ENCODE results near the gene ACTR2.
A peak's percentile ranks its signal among the peaks of the same experiment; 100 is the strongest.
"Not testable (repeated sequence)": the region's sequence is repeated elsewhere in the genome, so short reads cannot be mapped to it uniquely, and the experiment has no call there.

ACTR2 gene

GRCh38 chr2:65228263-65228750 lies 676 bp downstream of the ACTR2 start:
- DNase-seq (ENCODE audit: low spot score), result peak; percentile 65

DNA sequence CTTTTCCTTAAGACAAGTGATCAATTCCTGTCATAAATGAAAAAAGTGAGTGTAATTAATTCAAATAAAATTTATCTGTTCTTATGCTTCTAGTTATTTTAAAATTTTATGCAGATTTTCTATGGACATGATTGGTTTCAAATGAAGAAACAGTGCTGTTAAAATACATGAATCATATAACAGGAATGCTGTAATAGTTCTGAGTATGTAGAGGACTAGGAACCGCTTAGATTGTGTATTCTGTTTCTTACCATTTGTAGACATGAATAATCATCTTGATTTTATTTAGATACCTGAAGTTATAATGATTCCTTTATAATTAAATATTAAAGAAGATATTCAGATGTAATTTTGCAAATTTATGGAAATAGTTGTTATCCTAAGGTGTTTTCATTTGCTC lies 3.5 kb downstream of the ACTR2 start:
- no peak for DNase-seq (ENCODE audit: low spot score)

DNA sequence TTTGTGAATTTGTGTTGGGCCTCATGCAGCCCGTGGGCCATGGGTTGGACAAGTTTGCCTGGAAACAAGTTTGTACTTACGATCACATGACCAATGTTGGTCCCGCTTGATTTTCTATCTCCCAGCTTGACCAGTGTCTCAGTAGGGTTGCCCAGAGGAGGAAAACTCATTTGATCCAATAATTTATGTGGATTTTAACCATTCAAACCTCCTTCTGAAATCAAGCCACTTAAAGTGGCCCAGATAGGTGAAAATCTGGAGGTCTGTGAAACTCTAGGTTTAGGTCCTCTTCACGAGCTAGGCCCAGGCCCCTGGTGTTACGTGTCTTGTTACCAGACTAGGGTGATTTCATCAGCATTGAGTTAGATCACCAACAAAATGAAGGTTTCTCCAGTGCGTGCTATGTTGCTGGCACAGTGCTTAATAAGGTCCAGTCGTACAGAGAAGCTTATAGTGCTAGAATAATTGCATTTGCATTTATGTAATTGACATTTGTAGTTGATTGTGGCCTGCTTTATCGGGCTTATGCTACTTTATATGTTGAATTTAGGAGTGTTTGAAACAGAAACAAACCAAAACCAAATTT lies 4.4 kb downstream of the ACTR2 start:
- no peak for DNase-seq (ENCODE audit: low spot score)

GRCh38 chr2:65232636-65233035 lies 5.0 kb downstream of the ACTR2 start:
- DNase-seq (ENCODE audit: low spot score), result no peak

DNA sequence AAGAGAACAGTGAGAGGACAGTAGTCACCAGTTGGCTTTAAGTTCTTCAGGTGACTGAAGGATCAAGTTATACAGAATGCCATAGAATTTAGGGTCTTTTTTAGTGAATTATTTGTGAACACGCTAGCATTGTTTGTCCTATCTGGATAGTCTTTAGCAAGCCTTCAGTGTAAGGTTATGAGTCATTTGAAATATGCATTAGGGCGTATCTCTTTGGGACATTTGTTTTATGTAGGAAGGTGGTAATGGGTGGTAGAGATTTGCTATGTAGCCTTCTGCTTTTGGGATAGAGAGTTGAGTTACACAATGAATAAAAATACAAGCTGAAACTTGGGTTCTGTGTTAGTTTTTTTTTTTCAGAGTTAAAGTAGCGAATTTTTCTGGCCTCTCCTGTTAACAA lies 13.0 kb downstream of the ACTR2 start:
- DNase-seq (ENCODE audit: low spot score), result no peak

GRCh38 chr2:65244452-65244851 lies 16.8 kb downstream of the ACTR2 start:
- DNase-seq (ENCODE audit: low spot score), result not testable (repeated sequence)

- no peak for DNase-seq (ENCODE audit: low spot score)
Observed at GRCh38 chr2:65252640-65253039, 25.0 kb downstream of the ACTR2 start.

DNA sequence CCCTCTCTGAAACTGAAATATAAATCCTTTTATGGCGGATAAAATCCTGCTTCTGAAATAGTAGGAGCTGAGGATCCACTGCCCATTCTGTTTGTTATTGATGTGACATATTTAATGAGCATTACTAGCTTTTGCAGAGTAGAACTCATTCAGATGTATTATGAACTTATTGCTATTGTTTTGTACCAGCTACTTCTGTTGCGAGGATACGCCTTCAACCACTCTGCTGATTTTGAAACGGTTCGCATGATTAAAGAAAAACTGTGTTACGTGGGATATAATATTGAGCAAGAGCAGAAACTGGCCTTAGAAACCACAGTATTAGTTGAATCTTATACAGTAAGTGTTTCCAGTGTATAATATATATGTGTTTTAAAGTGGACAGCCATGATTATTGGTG lies 27.7 kb downstream of the ACTR2 start:
- DNase-seq (ENCODE audit: low spot score), result no peak

DNA sequence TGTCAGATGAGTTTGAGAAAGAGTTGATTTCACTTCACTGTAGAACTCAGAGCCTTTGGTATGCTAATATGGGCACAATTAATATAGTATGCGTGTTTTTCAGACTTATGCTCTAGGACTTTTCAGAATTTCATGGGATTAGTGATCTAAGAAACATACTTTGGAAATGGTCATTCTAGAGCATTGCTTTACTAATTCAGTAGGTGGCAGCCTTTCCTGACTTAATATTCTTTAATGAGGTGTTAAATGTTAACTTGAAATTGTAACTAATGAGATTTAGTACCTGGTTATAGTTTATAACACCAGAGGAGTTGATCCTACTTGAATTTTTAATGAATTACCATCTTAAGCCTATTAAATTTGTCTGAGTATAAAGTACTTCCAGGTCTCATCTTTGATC lies 28.4 kb downstream of the ACTR2 start:
- no peak for DNase-seq (ENCODE audit: low spot score)

DNA sequence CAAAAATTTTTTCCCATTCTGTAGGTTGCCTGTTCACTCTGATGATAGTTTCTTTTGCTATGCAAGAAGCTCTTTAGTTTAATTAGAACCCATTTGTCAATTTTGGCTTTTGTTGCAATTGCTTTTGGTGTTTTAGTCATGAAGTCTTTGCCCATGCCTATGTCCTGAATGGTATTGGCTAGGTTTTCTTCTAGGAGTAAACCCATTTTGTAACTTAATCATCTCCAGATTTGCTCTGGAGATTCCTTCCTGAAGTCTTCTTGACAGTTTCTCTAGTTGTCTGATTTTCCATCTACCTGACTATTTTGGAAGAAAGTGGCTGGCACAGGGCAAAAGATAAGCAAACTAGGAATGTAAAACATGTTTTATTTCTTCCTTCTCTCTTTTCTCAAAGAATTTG lies 30.2 kb downstream of the ACTR2 start:
- not testable (repeated sequence) for DNase-seq (ENCODE audit: low spot score)

GRCh38 chr2:65261676-65262075 lies 34.0 kb downstream of the ACTR2 start:
- no peak for DNase-seq (ENCODE audit: low spot score)

- DNase-seq (ENCODE audit: low spot score), result no peak
Observed at GRCh38 chr2:65263262-65263661, 35.6 kb downstream of the ACTR2 start.

GRCh38 chr2:65263986-65264385 lies 36.4 kb downstream of the ACTR2 start:
- DNase-seq (ENCODE audit: low spot score), result no peak

GRCh38 chr2:65264821-65265670 lies 37.4 kb downstream of the ACTR2 start:
- peak; percentile 76 for DNase-seq (ENCODE audit: low spot score)

DNA sequence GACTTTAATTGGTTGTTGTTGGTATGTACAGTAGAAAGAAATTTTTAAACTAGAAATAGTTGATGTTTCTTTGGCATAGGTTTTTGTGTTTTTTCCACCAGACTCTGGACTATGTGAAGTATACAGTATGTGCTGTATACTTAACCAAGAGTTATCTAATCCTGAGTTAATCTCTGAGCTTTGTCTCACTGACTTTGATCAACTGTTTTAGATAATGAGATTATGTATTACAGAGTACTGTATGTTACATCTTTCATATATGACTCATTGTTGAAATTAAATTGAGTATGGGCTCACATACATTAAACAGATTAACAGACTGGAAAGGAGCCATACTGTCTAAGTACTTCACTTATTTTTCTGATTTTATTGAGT lies 38.0 kb downstream of the ACTR2 start:
- DNase-seq (ENCODE audit: low spot score), result no peak

DNA sequence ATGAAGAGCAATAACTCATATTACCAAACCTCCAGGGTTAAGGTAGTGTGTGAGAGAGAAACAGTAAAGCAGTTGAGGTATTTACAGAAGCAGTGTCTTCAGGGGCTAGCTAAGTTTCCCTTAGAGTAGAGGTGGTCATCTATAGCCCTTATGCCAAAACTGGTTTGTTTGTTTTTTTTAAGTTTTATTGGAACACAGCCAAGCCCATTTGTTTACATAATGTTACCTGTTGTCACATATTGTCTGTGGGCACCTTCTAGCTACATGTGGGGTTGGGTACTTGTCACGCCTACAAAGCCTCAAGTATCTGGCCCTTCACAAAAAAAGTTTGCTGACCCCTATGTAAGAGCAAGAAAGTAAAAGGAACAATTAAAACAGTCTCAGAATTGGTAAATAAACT lies 39.4 kb downstream of the ACTR2 start:
- DNase-seq (ENCODE audit: low spot score), result no peak

DNA sequence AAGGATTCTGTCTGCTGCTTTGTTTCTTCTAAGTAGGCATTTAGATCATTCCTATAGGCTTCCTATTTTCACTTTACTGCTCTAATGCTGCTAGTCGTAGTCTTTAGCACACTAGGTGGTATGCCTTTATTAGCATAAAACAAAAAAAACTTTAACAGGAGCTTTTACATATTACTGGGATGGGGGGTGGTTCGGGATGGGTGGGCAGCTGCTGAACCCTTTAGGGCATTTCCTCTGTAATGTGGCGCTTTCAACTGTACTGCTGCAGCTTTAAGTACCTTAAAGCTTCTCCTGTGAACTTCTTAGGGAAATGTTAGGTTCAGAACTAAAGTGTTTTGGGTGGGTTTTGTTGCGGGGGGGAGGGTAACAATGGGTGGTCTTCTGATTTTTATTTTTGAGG lies 41.3 kb downstream of the ACTR2 start:
- DNase-seq (ENCODE audit: low spot score), result no peak

DNA sequence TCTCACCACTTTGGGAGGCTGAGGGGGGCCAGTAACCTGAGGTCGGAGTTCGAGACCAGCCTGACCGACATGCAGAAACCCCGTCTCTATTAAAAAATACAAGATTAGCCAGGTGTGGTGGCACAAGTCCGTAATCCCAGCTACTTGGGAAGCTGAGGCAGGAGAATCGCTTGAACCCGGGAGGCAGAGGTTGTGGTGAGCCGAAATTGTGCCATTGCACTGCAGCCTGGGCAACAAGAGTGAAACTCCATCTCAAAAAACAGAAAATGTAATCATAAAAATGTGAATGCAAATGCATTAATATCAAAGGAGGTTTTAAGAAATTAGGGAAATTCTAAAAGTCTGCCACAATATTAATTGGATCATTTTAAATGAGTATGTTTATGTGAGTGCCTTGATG lies 45.7 kb downstream of the ACTR2 start:
- no peak for DNase-seq (ENCODE audit: low spot score)

DNA sequence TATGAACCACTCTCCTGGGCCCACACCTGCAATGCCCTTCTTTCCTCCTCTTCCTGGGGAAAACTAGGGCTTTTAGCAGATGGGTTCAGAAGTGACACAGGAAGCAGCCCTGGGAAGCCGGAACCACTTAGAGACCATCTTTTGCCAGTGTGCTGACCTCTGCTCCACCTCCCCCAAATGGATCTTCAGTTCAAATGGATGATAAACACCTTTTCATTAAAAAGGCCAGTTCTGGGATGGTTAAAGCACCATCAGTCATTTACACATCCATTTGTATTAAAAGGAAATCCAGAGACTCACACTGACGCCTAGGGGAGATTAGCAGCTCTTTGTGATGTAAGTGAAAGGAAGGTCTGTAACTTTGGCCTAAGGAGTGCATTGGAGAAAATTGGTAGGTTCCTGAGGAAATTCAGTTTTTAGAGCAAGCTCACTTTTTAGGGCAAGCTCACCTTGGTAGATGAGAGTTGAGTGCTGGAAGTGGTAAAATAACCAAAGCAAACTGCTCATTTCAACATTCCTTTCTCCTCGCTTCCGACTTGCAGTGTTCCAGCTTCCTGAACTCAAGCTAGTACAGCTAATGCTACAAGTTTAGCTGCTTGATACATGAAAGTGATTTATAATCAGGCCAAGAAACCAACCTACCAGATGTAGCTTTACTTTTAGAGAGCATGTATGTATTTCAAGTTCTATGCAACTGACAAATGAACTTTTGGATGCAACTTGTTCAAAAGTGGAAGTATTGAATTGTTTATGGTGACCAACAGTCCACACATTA lies 47.7 kb downstream of the ACTR2 start:
- DNase-seq (ENCODE audit: low spot score), result no peak

DNA sequence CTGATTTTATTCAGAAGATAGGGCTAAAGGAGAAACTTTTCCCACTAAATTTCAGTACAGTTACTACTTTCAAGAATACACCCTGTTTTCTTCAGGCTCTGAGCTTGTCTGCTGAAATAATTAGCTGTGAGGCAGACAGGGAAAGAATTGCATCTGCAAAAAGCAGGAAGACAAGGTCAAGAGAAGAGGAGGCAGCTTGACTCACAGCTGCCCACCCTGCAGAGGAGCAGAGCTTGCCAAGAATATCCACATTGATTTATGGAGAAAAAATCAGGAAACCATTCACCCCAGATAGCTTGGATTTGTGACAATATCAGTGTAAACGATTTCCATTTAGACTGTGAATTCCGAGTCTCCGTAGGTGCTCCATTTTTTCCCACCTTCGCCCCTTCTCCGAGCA lies 49.0 kb downstream of the ACTR2 start:
- no peak for DNase-seq (ENCODE audit: low spot score)

GRCh38 chr2:65277118-65277517 lies 49.5 kb downstream of the ACTR2 start:
- no peak for DNase-seq (ENCODE audit: low spot score)

DNA sequence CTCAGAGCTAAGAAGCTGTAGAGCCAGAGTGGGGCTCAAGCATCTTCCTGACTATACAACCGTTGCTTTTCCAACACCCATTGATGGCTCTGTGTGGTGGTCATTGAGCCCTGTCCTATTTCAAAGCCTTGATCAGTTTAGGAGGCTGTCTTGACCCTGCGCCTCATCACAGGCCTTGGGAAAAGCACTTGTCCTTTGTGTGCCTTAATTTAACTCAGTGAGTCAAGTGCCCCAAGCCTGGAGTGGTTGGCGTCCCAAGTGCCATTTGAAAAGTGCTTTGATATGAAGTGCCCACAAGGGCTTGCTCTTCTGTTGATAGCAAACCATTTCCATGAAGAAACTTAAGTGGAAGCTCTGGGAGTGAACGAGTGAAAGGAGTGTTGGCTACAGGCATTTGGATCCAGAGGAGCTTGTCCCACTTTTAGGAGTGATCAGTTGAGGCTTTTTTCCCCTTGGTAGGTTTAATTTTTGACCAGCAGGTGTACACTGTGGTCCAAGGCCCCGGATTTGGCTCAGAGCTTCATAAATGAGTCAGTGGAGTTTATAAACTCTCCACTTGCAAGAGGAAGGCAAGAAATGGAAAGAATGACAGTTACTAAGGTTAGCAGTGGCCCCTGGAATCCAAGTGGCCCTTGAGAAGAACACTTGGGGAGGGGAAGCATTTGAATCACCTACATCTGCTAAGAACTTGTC lies 50.3 kb downstream of the ACTR2 start:
- no peak for DNase-seq (ENCODE audit: low spot score)
